Measurements from ENCODE around the gene SNRNP25. TPM values are rescaled to one million over a fixed set of nuclear protein-coding genes. Genes with fewer than 3 reads are reported as not detected.

The SNRNP25 gene
- polyA plus RNA-seq, 3 donors, result 18.5 to 32.2 (median 31.6) TPM

GRCh38 chr16:43294-43693 lies 10.3 kb upstream of the SNRNP25 start:
- Histone ChIP-seq H3K4me1 (ENCODE audit: control insufficient read depth in 1 of 2, insufficient read depth in 2 of 2, low read length in 2 of 2) (peaks cover 0 to 7% of the 10 kb centered on the region in 2 donors), H4K20me1 (ENCODE audit: insufficient read depth, low read length) (no peaks in the 10 kb centered on the region), H3K9ac (ENCODE audit: insufficient read depth, low read length, poor library complexity, severe bottlenecking) (no peak overlapping the region), H2AFZ (ENCODE audit: insufficient read depth, low read depth, low read length, poor library complexity, severe bottlenecking) (no peak overlapping the region), H3K27ac (ENCODE audit: low read depth in 1 of 2, low read length in 2 of 2) (no peak overlapping the region), H3K9me3 (replicated peaks in 1 of 2; ENCODE audit: control insufficient read depth in 1 of 2, insufficient read depth in 1 of 2, low read length in 2 of 2) (no peaks in the 10 kb centered on the region), H3K79me2 (ENCODE audit: insufficient read depth, low read length) (peaks cover 4% of the 10 kb centered on the region), H3K36me3 (replicated peaks in 1 of 2; ENCODE audit: control insufficient read depth in 1 of 2, insufficient read depth in 2 of 2, low read length in 2 of 2) (peaks cover 45 to 63% of the 10 kb centered on the region in 2 donors), H3K4me2 (replicated peaks; ENCODE audit: extremely low read depth, low read length, poor library complexity, severe bottlenecking) (no peak overlapping the region), H3K4me3 (replicated peaks in 1 of 3; ENCODE audit: low read depth in 2 of 3, low read length in 3 of 3) (no peak overlapping the region), H3K27me3 (ENCODE audit: control insufficient read depth in 2 of 2, insufficient read depth in 2 of 2, low read length in 2 of 2) (no peaks in the 10 kb centered on the region)
- Mint-ChIP-seq H3K4me1 (peaks cover 16% of the 10 kb centered on the region), H3K27ac (no peak overlapping the region), H3K4me3 (no peak overlapping the region), H3K27me3 (ENCODE audit: low read depth in 3 of 3) (peaks cover 0 to 2% (median 0%) of the 10 kb centered on the region in 3 donors), H3K36me3 (peaks cover 54 to 62% of the 10 kb centered on the region in 2 donors), H3K9me3 (no peaks in the 10 kb centered on the region)
- WGBS (ENCODE audit: insufficient coverage), result 94% methylated on average over 3 of the region's 5 CpGs
- no peak for DNase-seq
- intact Hi-C loops (cut with micrococcal nuclease), result no loop called here
- TF ChIP-seq, protein P1, sequence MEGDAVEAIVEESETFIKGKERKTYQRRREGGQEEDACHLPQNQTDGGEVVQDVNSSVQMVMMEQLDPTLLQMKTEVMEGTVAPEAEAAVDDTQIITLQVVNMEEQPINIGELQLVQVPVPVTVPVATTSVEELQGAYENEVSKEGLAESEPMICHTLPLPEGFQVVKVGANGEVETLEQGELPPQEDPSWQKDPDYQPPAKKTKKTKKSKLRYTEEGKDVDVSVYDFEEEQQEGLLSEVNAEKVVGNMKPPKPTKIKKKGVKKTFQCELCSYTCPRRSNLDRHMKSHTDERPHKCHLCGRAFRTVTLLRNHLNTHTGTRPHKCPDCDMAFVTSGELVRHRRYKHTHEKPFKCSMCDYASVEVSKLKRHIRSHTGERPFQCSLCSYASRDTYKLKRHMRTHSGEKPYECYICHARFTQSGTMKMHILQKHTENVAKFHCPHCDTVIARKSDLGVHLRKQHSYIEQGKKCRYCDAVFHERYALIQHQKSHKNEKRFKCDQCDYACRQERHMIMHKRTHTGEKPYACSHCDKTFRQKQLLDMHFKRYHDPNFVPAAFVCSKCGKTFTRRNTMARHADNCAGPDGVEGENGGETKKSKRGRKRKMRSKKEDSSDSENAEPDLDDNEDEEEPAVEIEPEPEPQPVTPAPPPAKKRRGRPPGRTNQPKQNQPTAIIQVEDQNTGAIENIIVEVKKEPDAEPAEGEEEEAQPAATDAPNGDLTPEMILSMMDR (IDR thresholded peaks at IDR 0.05), result no peak

GRCh38 chr16:44655-45054 lies 9.0 kb upstream of the SNRNP25 start:
- intact Hi-C loops (cut with micrococcal nuclease), result no loop called here
- Mint-ChIP-seq H3K36me3 (peaks cover 55 to 71% of the 10 kb centered on the region in 2 donors), H3K4me3 (no peak overlapping the region), H3K4me1 (peaks cover 6% of the 10 kb centered on the region), H3K27me3 (ENCODE audit: low read depth in 3 of 3) (peaks cover 0 to 7% (median 0%) of the 10 kb centered on the region in 3 donors), H3K9me3 (no peaks in the 10 kb centered on the region), H3K27ac (no peak overlapping the region)
- TF ChIP-seq, protein P1 (IDR thresholded peaks at IDR 0.05), result no peak
- Histone ChIP-seq H3K4me1 (ENCODE audit: control insufficient read depth in 1 of 2, insufficient read depth in 2 of 2, low read length in 2 of 2) (no peaks in the 10 kb centered on the region), H2AFZ (ENCODE audit: insufficient read depth, low read depth, low read length, poor library complexity, severe bottlenecking) (no peak overlapping the region), H3K27me3 (ENCODE audit: control insufficient read depth in 2 of 2, insufficient read depth in 2 of 2, low read length in 2 of 2) (no peaks in the 10 kb centered on the region), H3K36me3 (replicated peaks in 1 of 2; ENCODE audit: control insufficient read depth in 1 of 2, insufficient read depth in 2 of 2, low read length in 2 of 2) (peaks cover 45 to 66% of the 10 kb centered on the region in 2 donors), H4K20me1 (ENCODE audit: insufficient read depth, low read length) (no peaks in the 10 kb centered on the region), H3K9ac (ENCODE audit: insufficient read depth, low read length, poor library complexity, severe bottlenecking) (no peak overlapping the region), H3K27ac (ENCODE audit: low read depth in 1 of 2, low read length in 2 of 2) (no peak overlapping the region), H3K4me3 (replicated peaks in 1 of 3; ENCODE audit: low read depth in 2 of 3, low read length in 3 of 3) (no peak overlapping the region), H3K4me2 (replicated peaks; ENCODE audit: extremely low read depth, low read length, poor library complexity, severe bottlenecking) (no peak overlapping the region), H3K9me3 (replicated peaks in 1 of 2; ENCODE audit: control insufficient read depth in 1 of 2, insufficient read depth in 1 of 2, low read length in 2 of 2) (no peaks in the 10 kb centered on the region), H3K79me2 (ENCODE audit: insufficient read depth, low read length) (peaks cover 10% of the 10 kb centered on the region)
- no peak for DNase-seq
- WGBS (ENCODE audit: insufficient coverage), result 92% methylated on average over 4 of the region's 8 CpGs

All from CD14-positive monocyte (primary cell).